Endodermal cell (in vitro differentiated cells): ENCODE measurements around the gene STAC2. TPM values are rescaled to one million over a fixed set of nuclear protein-coding genes. Genes with fewer than 3 reads are reported as not detected.

Source experiments
- DNase-seq: peaks from one replicate; pipeline ENCODE4 v3.0.0-alpha.2; 2017
- H3K27ac ChIP-seq: 2 replicates; pipeline ENCODE4 v1.5.1; 2013; ENCODE audit warnings: mild to moderate bottlenecking, low read depth, low read length, moderate library complexity
- H3K27me3 ChIP-seq: 2 replicates; pipeline ENCODE4 v1.6.1; 2013; ENCODE audit warnings: mild to moderate bottlenecking, low read length, moderate library complexity; ENCODE audit not compliant: insufficient read depth, control insufficient read depth, poor library complexity, severe bottlenecking
- H3K36me3 ChIP-seq: 2 replicates; pipeline ENCODE4 v1.7.0; 2013; ENCODE audit warnings: mild to moderate bottlenecking, low read length, moderate library complexity; ENCODE audit not compliant: control insufficient read depth, insufficient read depth
- H3K4me1 ChIP-seq: one replicate; pipeline ENCODE4 v1.7.0; 2013; ENCODE audit warnings: low read length; ENCODE audit not compliant: control insufficient read depth, insufficient read depth
- H3K4me3 ChIP-seq: 2 replicates; pipeline ENCODE4 v1.5.1; 2013; ENCODE audit warnings: mild to moderate bottlenecking, low read length, moderate library complexity
- H3K9ac ChIP-seq: 2 replicates; pipeline ENCODE4 v1.6.1; 2013; ENCODE audit warnings: mild to moderate bottlenecking, low read length, moderate library complexity; ENCODE audit not compliant: poor library complexity, severe bottlenecking; ENCODE audit errors: extremely low read depth
- H3K9me3 ChIP-seq: 2 replicates; pipeline ENCODE4 v1.6.1; 2013; ENCODE audit warnings: mild to moderate bottlenecking, low read length, moderate library complexity; ENCODE audit not compliant: control insufficient read depth
- H3K27ac Mint-ChIP-seq: 2 replicates; pipeline ENCODE4 v1.8.0; 2020; ENCODE audit warnings: mixed read lengths
- H3K27me3 Mint-ChIP-seq: 2 replicates; pipeline ENCODE4 v1.8.0; 2021; ENCODE audit warnings: mild to moderate bottlenecking, mixed read lengths; ENCODE audit not compliant: insufficient read depth
- H3K36me3 Mint-ChIP-seq: 2 replicates; pipeline ENCODE4 v1.8.0; 2020; ENCODE audit warnings: low read depth, mixed read lengths
- H3K4me1 Mint-ChIP-seq: 2 replicates; pipeline ENCODE4 v1.8.0; 2020; ENCODE audit warnings: mixed read lengths
- H3K4me3 Mint-ChIP-seq: 2 replicates; pipeline ENCODE4 v1.8.0; 2020; ENCODE audit warnings: mild to moderate bottlenecking, moderate library complexity, mixed read lengths
- H3K9me3 Mint-ChIP-seq: 2 replicates; pipeline ENCODE4 v1.8.0; 2020; ENCODE audit warnings: mild to moderate bottlenecking, mixed read lengths
- WGBS, 2 experiments: methylation state at CpG; one replicate each; pipeline versions ENCODE4 v1.1.5 to v1.1.7; 2013; ENCODE audit warnings: missing lambda C conversion rate in 2 of 2, mixed read lengths in 1 of 2; ENCODE audit not compliant: insufficient coverage in 1 of 2, insufficient read length in 1 of 2; 5-methylcytosine and 5-hydroxymethylcytosine counted together
- total RNA-seq, 2 donors: library from RNA; stranded (reverse); fragmentation: NEBNext Ultra II Directional in 1 of 2; extraction: Animal tissue kit (Norgen Biotek cat#: 25700) in 1 of 2; gene quantifications; 2 replicates in 1 of 2; 3 replicates in 1 of 2; pipeline ENCODE4 v1.2.1, GENCODE V29; 2021
- TF ChIP-seq, protein P1 (sequence below): fragments of 200-600 bp; sonication (generic); conservative IDR thresholded peaks from 2 replicates; pipeline ENCODE4 v1.5.0; 2021; ENCODE audit warnings: antibody characterized with exemption, mild to moderate bottlenecking

Gene STAC2
- total RNA-seq, 2 donors from 2014 or later, result 0.35 to 0.46 TPM

DNA sequence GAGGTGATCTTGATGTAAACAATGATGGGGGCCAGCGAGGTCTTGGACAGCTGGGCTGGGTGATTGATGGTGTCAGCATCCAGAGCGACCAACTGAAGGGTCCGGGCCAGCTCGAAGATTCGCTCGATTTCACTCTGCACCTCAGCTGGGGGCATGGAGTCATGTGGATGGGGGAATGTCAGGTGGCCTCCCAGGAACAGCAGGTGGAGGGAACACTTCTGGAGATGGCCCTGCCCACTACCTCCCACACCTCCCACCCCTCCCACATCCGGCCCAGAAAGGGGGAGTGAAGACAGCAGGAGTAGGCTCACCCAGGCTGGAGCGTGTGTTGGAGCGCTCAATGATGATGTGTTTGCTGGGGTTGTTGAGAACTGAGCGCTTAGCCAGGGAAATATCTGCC is 42.0 kb downstream of the STAC2 start:
- Mint-ChIP-seq H3K4me3 (no peak overlapping the region), H3K27ac (no peak overlapping the region), H3K27me3 (no peaks in the 10 kb centered on the region), H3K36me3 (peaks cover 34% of the 10 kb centered on the region), H3K4me1 (no peaks in the 10 kb centered on the region), H3K9me3 (no peaks in the 10 kb centered on the region)
- H3K9ac ChIP-seq, result no peak overlapping the region
- no peak overlapping the region for H3K4me3 ChIP-seq
- WGBS, 2 experiments, result 88 to 100% methylated on average over 3 to 10 of the region's 10 CpGs
- TF ChIP-seq, protein P1, sequence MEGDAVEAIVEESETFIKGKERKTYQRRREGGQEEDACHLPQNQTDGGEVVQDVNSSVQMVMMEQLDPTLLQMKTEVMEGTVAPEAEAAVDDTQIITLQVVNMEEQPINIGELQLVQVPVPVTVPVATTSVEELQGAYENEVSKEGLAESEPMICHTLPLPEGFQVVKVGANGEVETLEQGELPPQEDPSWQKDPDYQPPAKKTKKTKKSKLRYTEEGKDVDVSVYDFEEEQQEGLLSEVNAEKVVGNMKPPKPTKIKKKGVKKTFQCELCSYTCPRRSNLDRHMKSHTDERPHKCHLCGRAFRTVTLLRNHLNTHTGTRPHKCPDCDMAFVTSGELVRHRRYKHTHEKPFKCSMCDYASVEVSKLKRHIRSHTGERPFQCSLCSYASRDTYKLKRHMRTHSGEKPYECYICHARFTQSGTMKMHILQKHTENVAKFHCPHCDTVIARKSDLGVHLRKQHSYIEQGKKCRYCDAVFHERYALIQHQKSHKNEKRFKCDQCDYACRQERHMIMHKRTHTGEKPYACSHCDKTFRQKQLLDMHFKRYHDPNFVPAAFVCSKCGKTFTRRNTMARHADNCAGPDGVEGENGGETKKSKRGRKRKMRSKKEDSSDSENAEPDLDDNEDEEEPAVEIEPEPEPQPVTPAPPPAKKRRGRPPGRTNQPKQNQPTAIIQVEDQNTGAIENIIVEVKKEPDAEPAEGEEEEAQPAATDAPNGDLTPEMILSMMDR, result no peak
- H3K4me1 ChIP-seq, result no peaks in the 10 kb centered on the region
- no peaks in the 10 kb centered on the region for H3K9me3 ChIP-seq
- H3K27ac ChIP-seq, result no peak overlapping the region
- no peak for DNase-seq
- H3K27me3 ChIP-seq, result no peaks in the 10 kb centered on the region
- H3K36me3 ChIP-seq, result peaks cover 22% of the 10 kb centered on the region

DNA sequence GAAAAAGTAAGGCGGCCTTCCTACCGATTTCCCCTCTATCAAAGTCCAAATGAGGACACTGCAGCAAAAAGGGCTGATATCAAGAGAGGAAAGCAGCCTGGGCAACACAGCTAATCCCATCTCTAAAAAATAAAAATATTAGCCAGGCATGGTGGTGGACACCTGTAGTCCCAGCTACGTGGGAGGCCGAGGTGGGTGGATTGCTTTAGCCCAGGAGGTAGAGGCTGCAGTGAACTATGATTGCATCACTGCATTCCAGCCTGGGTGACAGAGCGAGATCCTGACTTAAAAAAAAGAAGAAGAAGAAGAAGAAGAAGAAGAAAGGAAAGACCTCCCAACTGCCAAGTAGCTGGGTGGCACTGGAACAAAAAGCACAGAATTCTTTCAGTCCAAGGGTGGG is 42.7 kb downstream of the STAC2 start:
- 89 to 90% methylated on average over 3 to 5 of the region's 5 CpGs for WGBS, 2 experiments
- H3K9ac ChIP-seq, result no peak overlapping the region
- DNase-seq, result no peak
- no peaks in the 10 kb centered on the region for H3K27me3 ChIP-seq
- Mint-ChIP-seq H3K27me3 (no peaks in the 10 kb centered on the region), H3K36me3 (peaks cover 38% of the 10 kb centered on the region), H3K4me1 (no peaks in the 10 kb centered on the region), H3K4me3 (no peak overlapping the region), H3K9me3 (no peaks in the 10 kb centered on the region), H3K27ac (no peak overlapping the region)
- no peak overlapping the region for H3K27ac ChIP-seq
- H3K36me3 ChIP-seq, result peaks cover 23% of the 10 kb centered on the region
- no peak overlapping the region for H3K4me3 ChIP-seq
- no peaks in the 10 kb centered on the region for H3K4me1 ChIP-seq
- TF ChIP-seq, protein P1, result no peak
- no peaks in the 10 kb centered on the region for H3K9me3 ChIP-seq

DNA sequence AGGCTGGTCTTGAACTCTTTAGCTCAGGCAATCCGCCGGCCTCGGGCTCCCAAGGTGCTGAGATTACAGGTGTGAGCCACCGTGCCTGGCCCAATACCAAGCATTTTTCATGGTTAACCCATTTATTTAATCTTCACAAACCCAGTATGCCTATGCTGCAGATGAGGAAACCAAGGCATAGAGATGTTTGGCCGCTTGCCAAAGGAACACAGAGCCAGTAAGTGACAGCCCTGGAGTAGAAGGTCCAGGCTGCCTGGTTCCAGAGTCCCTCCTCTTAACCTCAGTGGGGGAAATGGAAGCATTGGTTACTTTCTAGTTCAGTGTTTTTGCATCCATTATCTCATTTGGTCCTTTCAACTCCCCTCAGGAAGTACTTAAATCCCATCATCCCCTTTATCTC is 44.4 kb downstream of the STAC2 start:
- WGBS, 2 experiments, result 94 to 98% methylated on average over 4 to 5 of the region's 5 CpGs
- H3K27me3 ChIP-seq, result no peaks in the 10 kb centered on the region
- H3K27me3 Mint-ChIP-seq, result no peaks in the 10 kb centered on the region
- H3K36me3 ChIP-seq, result peaks cover 35% of the 10 kb centered on the region
- no peak overlapping the region for H3K9ac ChIP-seq
- H3K9me3 ChIP-seq, result no peaks in the 10 kb centered on the region
- no peak overlapping the region for H3K27ac ChIP-seq
- H3K9me3 Mint-ChIP-seq, result no peaks in the 10 kb centered on the region
- no peaks in the 10 kb centered on the region for H3K4me1 ChIP-seq
- H3K36me3 Mint-ChIP-seq, result peaks cover 50% of the 10 kb centered on the region
- DNase-seq, result no peak
- H3K27ac Mint-ChIP-seq, result no peak overlapping the region
- no peaks in the 10 kb centered on the region for H3K4me1 Mint-ChIP-seq
- TF ChIP-seq, protein P1, result no peak
- no peak overlapping the region for H3K4me3 Mint-ChIP-seq
- no peak overlapping the region for H3K4me3 ChIP-seq
